Epidermal melanocyte (primary cell): Measurements from ENCODE around the gene MFSD12.
"Not testable (repeated sequence)": the region's sequence is repeated elsewhere in the genome, so short reads cannot be mapped to it uniquely, and the experiment has no call there.

Source experiments
- DNase-seq: peaks from one replicate; pipeline ENCODE4 v3.0.0; 2011; ENCODE audit warnings: low spot score; ENCODE audit not compliant: insufficient read length

Gene MFSD12

GRCh38 chr19:3508771-3509535 is 48.4 kb downstream of the MFSD12 start:
- DNase-seq = no peak

DNA sequence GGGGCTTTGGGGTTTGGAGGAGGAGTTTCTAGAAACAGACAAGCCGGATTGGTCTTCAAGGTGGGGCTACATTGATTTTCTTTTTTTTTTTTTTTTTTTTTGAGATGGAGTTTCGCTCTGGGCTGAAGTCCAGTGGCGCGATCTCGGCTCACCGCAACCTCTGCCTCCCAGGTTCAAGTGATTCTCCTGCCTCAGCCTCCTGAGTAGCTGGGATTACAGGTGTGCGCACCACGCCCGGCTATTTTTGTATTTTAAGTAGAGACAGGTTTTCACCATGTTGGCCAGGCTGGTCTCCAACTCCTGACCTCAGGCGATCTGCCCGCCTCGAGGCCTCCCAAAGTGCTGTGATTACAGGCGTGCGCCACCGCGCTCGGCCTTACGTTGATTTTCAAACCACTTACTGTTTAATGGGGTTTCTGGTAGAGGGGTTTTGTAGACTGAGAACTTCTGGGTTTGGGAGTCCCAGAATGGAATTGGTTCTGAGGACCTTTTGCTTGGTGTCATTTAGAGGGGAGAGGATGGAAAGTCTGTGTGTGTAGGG is 49.2 kb downstream of the MFSD12 start:
- DNase-seq = not testable (repeated sequence)

- no peak for DNase-seq
Observed at GRCh38 chr19:3507371-3508120, 49.8 kb downstream of the MFSD12 start.

- DNase-seq = no peak
Observed at GRCh38 chr19:3506384-3507340, 50.7 kb downstream of the MFSD12 start.

DNA sequence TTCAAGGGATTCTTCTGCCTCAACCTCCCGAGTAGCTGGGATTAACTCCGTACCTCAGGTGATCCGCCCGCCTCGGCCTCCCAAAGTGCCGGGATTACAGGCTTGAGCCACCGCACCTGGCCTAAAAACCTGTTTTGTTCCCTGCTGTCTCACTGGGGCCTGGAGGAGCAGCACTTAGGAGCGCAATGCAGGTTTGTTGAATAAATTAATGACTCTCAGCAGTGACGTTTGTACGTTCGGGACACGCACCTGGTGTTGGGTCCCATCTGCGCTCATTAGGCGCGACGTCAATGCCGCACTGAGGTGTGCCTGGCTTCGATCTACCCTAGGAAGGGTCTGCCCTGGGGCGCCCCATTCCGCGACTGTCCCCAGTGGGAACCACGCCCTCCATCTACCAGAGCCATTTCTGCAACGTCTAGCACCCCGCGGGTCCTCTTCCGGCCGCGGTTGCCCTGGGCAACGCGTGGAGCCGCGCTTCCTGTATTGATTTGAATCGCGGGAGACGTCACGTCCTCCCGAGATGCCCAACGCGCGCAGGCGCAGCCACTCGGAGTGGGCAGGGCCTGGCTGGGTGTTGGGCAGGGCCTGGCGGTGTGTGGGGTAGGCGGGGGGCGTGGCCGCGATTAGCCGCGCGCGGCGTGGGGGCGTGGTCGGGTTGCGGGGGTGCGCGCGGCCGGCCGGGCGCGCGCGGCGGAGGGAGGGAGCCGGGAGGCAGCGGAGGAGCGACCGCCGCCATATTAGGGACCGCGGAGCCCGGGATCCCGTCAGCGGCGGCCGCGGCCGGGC is 51.6 kb downstream of the MFSD12 start, which contains the start of gene FZR1:
Gene FZR1, plus strand, starts transcription at position 714 of the 786 bp plus-strand sequence. CDS start 16,679 bp downstream, outside the sequence.
- peak; percentile 99 for DNase-seq

- no peak for DNase-seq
Observed at GRCh38 chr19:3504735-3505134, 52.7 kb downstream of the MFSD12 start.

DNA sequence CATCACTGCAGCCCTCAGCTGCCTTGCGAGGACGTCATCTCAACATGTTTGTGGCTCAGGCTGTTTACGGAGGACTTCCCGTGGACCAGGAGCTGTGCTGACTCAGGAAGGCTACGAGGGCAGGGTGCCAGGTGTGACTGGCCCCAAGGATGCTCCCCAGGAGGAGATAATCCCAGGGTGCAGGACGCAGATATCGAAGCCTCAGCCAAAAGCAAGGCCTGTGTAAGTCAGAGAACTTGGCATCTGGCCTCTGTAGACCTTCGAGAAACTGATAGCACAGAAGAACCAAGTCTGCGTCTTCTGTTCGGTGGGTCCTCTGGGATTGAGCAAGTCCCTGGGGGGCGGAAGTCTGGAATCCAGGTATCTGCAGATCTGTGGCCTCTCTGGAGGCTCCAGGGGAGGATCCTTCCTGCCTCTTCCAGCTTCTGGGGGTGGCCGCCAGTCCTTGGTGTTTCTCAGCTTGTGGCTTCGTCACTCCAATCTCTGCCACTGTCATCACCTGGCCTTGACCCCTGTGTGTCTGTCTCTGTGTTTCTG is 54.3 kb downstream of the MFSD12 start:
- DNase-seq = no peak

GRCh38 chr19:3501780-3502179 is 55.6 kb downstream of the MFSD12 start:
- DNase-seq = no peak

- peak; percentile 98 for DNase-seq
Observed at GRCh38 chr19:3500429-3501101, 56.8 kb downstream of the MFSD12 start, which contains the start of gene DOHH. Gene DOHH, minus strand, starts transcription at chr19:3500674. Its CDS starts 3,860 bp downstream, at chr19:3496814.

DNA sequence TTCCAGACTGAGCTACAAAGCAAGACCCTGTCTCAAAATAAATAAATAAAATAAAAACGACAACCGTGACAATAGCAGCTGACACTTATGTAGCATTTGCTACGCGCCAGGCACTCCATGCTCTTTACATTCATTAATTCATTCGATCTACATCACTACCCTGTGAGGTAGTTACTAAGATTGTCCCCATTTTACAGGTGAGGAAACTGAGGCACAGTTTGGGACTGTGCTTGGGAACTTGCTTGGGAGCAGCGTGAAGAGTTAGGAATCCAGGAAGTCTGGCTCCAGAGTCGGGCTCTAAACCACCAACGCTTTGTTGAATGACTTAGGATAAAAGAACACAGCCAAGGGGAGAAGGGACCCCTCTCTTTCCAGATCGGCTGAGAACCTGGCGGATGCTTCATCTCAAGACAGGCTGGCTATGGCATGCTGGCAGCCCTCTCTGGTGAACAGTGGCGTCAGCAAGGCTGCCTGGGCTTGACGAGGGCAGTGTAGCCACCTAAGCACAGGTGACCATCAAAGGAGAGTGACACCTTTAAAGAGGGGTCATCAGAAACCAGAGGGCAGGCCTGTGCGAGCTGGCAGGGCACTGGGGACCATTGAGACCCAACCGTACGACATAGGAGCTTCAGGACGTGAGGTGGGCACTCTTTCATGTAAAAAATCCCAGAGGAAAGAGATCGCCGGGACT is 57.5 kb downstream of the MFSD12 start:
- no peak for DNase-seq

DNA sequence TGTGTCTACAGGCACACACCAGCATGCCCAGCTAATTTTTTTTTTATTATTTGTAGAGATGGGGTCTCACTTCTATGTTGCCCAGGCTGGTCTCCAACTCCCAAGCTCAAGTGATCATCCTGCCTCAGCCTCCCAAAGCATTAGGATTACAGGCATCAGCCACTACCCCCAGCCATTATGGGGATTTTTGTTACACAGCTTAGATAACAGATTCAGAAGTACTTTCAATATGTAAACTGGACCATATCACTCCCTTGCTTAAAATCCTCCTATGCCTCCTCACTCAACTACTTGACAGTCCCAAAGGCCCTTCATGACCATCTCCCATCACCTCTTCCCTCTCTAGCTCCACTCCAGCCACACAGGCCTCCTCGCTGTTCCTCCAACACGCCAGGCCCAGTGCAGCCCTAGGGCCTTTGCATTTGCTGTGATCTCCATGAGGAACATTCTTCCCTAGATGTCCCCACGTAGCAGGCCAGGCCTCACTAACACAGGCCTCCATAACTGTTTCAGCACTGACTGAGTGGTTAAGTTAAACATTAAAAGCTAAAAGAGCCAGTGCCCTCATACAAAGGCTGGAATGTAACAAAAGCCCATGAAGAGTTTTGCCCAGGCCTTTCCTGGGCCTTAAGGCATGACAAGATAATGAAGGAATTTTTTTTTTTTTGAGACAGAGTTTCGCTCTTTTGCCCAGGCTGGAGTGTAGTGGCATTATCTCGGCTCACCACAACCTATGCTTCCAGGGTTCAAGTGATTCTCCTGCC is 59.4 kb downstream of the MFSD12 start:
- no peak for DNase-seq

GRCh38 chr19:3496392-3497273 is 60.8 kb downstream of the MFSD12 start:
- no peak for DNase-seq

- DNase-seq = no peak
Observed at GRCh38 chr19:3494559-3494958, 62.8 kb downstream of the MFSD12 start.
